Measurements from ENCODE around the gene C2CD5.

- TF ChIP-seq, protein P1, sequence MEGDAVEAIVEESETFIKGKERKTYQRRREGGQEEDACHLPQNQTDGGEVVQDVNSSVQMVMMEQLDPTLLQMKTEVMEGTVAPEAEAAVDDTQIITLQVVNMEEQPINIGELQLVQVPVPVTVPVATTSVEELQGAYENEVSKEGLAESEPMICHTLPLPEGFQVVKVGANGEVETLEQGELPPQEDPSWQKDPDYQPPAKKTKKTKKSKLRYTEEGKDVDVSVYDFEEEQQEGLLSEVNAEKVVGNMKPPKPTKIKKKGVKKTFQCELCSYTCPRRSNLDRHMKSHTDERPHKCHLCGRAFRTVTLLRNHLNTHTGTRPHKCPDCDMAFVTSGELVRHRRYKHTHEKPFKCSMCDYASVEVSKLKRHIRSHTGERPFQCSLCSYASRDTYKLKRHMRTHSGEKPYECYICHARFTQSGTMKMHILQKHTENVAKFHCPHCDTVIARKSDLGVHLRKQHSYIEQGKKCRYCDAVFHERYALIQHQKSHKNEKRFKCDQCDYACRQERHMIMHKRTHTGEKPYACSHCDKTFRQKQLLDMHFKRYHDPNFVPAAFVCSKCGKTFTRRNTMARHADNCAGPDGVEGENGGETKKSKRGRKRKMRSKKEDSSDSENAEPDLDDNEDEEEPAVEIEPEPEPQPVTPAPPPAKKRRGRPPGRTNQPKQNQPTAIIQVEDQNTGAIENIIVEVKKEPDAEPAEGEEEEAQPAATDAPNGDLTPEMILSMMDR (IDR thresholded peaks at IDR 0.05): no peak
- TF ChIP-seq POLR2A (IDR thresholded peaks at IDR 0.05): no peak
Observed at GRCh38 chr12:22435583-22435982, 108.8 kb downstream of the C2CD5 start.

Measured in esophagus squamous epithelium (tissue), 4 donors.